ENCODE data around the gene MRI1.

- TF ChIP-seq CTCF (conservative IDR thresholded peaks at IDR 0.05): no peak
- TF ChIP-seq EZH2 (IDR thresholded peaks at IDR 0.05; ENCODE audit: low read depth): no peak
Observed at GRCh38 chr19:13781547-13781946, 17.2 kb downstream of the MRI1 start.
